A673 (cell line): ENCODE data around the gene RASSF8. TPM values are rescaled to one million over a fixed set of nuclear protein-coding genes. Genes with fewer than 3 reads are reported as not detected.
"Not testable (repeated sequence)": the region's sequence is repeated elsewhere in the genome, so short reads cannot be mapped to it uniquely, and the experiment has no call there.

Source experiments
- BruUV-seq: library from RNA; stranded (reverse); fragments of 400-500 nt; replicated peaks from 2 replicates; lab custom pipeline; 2021; lab: Mats Ljungman, UMichigan
- CTCF ChIA-PET: fragments of 300-600 bp; sonication (Branson Sonifier 250); formaldehyde crosslinking; loops from one replicate; lab custom pipeline; 2022; ENCODE audit warnings: antibody characterized with exemption; lab: Charles Lee
- POLR2A ChIA-PET: fragments of 300-600 bp; sonication (Branson Sonifier 250); formaldehyde crosslinking; loops from one replicate; lab custom pipeline; 2022; ENCODE audit warnings: antibody characterized with exemption; ENCODE audit not compliant: low non-redundant PET; lab: Charles Lee
- DNase-seq: peaks from one replicate; pipeline ENCODE4 v3.0.0-alpha.2; 2015; ENCODE audit warnings: low spot score
- H3K27ac ChIP-seq: fragments of 200-600 bp; sonication (generic); 2 replicates; pipeline ENCODE4 v1.5.1; 2016; ENCODE audit warnings: mixed run types, low read depth, mild to moderate bottlenecking, mixed read lengths, antibody characterized with exemption, low read length; ENCODE audit not compliant: poor library complexity, severe bottlenecking
- H3K27me3 ChIP-seq: fragments of 200-600 bp; sonication (generic); replicated peaks from 2 replicates; pipeline ENCODE4 v1.6.1; 2017; ENCODE audit warnings: mixed run types, low read depth, mild to moderate bottlenecking, mixed read lengths, antibody characterized with exemption, low read length; ENCODE audit not compliant: insufficient read depth, poor library complexity
- H3K36me3 ChIP-seq: fragments of 200-600 bp; sonication (generic); 2 replicates; pipeline ENCODE4 v1.6.1; 2016; ENCODE audit warnings: mixed run types, mild to moderate bottlenecking, mixed read lengths, antibody characterized with exemption, low read length; ENCODE audit not compliant: insufficient read depth, poor library complexity, severe bottlenecking
- H3K4me1 ChIP-seq: fragments of 200-600 bp; sonication (generic); 2 replicates; pipeline ENCODE4 v1.6.1; 2017; ENCODE audit warnings: mixed run types, mild to moderate bottlenecking, mixed read lengths, antibody characterized with exemption, low read length; ENCODE audit not compliant: insufficient read depth, poor library complexity, severe bottlenecking
- H3K4me3 ChIP-seq: fragments of 200-600 bp; sonication (generic); 2 replicates; pipeline ENCODE4 v1.5.1; 2016; ENCODE audit warnings: low read depth, mixed run types, mild to moderate bottlenecking, mixed read lengths, low read length; ENCODE audit not compliant: poor library complexity, severe bottlenecking
- H3K9me3 ChIP-seq: fragments of 200-600 bp; sonication (generic); 2 replicates; pipeline ENCODE4 v1.6.1; 2016; ENCODE audit warnings: mixed run types, low read depth, mild to moderate bottlenecking, mixed read lengths, antibody characterized with exemption, low read length; ENCODE audit not compliant: poor library complexity, severe bottlenecking
- CTCF ChIP-seq: fragments of 300-800, 200-600 bp; sonication (generic); conservative IDR thresholded peaks from 2 replicates; pipeline ENCODE4 v1.5.1; 2017; ENCODE audit warnings: low read depth, mild to moderate bottlenecking, antibody characterized with exemption, low read length, moderate library complexity, mixed read lengths
- EZH2 ChIP-seq: fragments of 200-600 bp; sonication (generic); IDR thresholded peaks from 2 replicates; pipeline ENCODE4 v1.6.1; 2017; ENCODE audit warnings: borderline replicate concordance, low read depth, mild to moderate bottlenecking, mixed read lengths, antibody characterized with exemption, low read length; ENCODE audit not compliant: poor library complexity, severe bottlenecking
- intact Hi-C: fragments of 100-400 bp; cut with micrococcal nuclease; formaldehyde crosslinking; loops from one replicate; pipeline ENCODE4 v1.10.0; 2022; ENCODE audit not compliant: unreplicated experiment
- total RNA-seq: library from RNA; stranded (reverse); gene quantifications from 2 replicates; pipeline ENCODE4 v1.2.3, GENCODE V29; 2021

Gene RASSF8
- total RNA-seq, 1 experiment from 2014 or later = 23.1 TPM

GRCh38 chr12:26055087-26055486, 96.6 kb downstream of the RASSF8 start:
- BruUV-seq = no TSS peak
- Histone ChIP-seq H3K27me3 (no peaks in the 10 kb centered on the region), H3K4me3 (no peak overlapping the region), H3K9me3 (no peaks in the 10 kb centered on the region), H3K36me3 (no peaks in the 10 kb centered on the region), H3K27ac (no peak overlapping the region), H3K4me1 (no peaks in the 10 kb centered on the region)
- DNase-seq = no peak
- intact Hi-C loops = no loop called here
- no peak for TF ChIP-seq EZH2
- no peak for TF ChIP-seq CTCF
- ChIA-PET POLR2A (no interaction called here), CTCF (no interaction called here)

- no peak overlapping the region for H3K4me3 ChIP-seq
- peak; percentile 23 for DNase-seq
- BruUV-seq = no TSS peak
- ChIA-PET POLR2A (interaction anchor here (0.7 kb wide), 1 partner anchor 575 kb away, joined by 3 read pairs; no protein-coding TSS in a partner anchor), CTCF (no interaction called here)
- intact Hi-C loops = no loop called here
- H3K9me3 ChIP-seq = no peaks in the 10 kb centered on the region
- no peaks in the 10 kb centered on the region for H3K27me3 ChIP-seq
- no peaks in the 10 kb centered on the region for H3K4me1 ChIP-seq
- TF ChIP-seq EZH2 = no peak
- TF ChIP-seq CTCF = no peak
- H3K27ac ChIP-seq = no peak overlapping the region
- no peaks in the 10 kb centered on the region for H3K36me3 ChIP-seq
These were observed 97.9 kb downstream of the RASSF8 start for GRCh38 chr12:26056335-26056734.

- H3K9me3 ChIP-seq, POLR2A ChIA-PET, CTCF ChIA-PET: not testable (repeated sequence)
These were observed 98.8 kb downstream of the RASSF8 start for GRCh38 chr12:26057271-26057670.

GRCh38 chr12:26058308-26058707, 99.8 kb downstream of the RASSF8 start:
- Histone ChIP-seq H3K4me1 (no peaks in the 10 kb centered on the region), H3K27ac (no peak overlapping the region), H3K9me3 (no peaks in the 10 kb centered on the region), H3K36me3 (no peaks in the 10 kb centered on the region), H3K4me3 (no peak overlapping the region), H3K27me3 (no peaks in the 10 kb centered on the region)
- intact Hi-C loops = no loop called here
- TF ChIP-seq CTCF = peak; percentile 27; the same call in 1 of the 2 replicates
- TF ChIP-seq EZH2 = no peak
- ChIA-PET POLR2A (no interaction called here), CTCF (no interaction called here)
- no TSS peak for BruUV-seq
- peak; percentile 18 for DNase-seq

More at GRCh38 chr12:26057271-26057670, 98.8 kb downstream of the RASSF8 start:
- H3K4me1 ChIP-seq, DNase-seq, BruUV-seq, H3K36me3 ChIP-seq, H3K4me3 ChIP-seq, H3K27me3 ChIP-seq, intact Hi-C loops, H3K27ac ChIP-seq: not testable (repeated sequence)
